IPS-20b (cell line): ENCODE data around the gene KRTAP4-8.
"Not testable (repeated sequence)": the region's sequence is repeated elsewhere in the genome, so short reads cannot be mapped to it uniquely, and the experiment has no call there.

Experiments used
- H3K27ac ChIP-seq: one replicate; pipeline ENCODE4 v1.5.1; 2013; ENCODE audit warnings: low read length
- H3K27me3 ChIP-seq: 2 replicates; pipeline ENCODE4 v1.6.1; 2013; ENCODE audit warnings: mild to moderate bottlenecking, low read length, inconsistent platforms; ENCODE audit not compliant: insufficient read depth
- H3K36me3 ChIP-seq: 2 replicates; pipeline ENCODE4 v1.6.1; 2013; ENCODE audit warnings: low read depth, mild to moderate bottlenecking, inconsistent platforms, low read length, moderate library complexity; ENCODE audit not compliant: insufficient read depth
- H3K4me1 ChIP-seq: 2 replicates; pipeline ENCODE4 v1.6.1; 2013; ENCODE audit warnings: mild to moderate bottlenecking, control low read depth, inconsistent platforms, low read length, moderate library complexity; ENCODE audit not compliant: insufficient read depth
- H3K4me3 ChIP-seq: 2 replicates; pipeline ENCODE4 v1.5.1; 2013; ENCODE audit warnings: mild to moderate bottlenecking, low read length, inconsistent platforms
- H3K9ac ChIP-seq: 2 replicates; pipeline ENCODE4 v1.6.1; 2013; ENCODE audit warnings: low read depth, mild to moderate bottlenecking, inconsistent platforms, low read length, moderate library complexity
- H3K9me3 ChIP-seq: 2 replicates; pipeline ENCODE4 v1.6.1; 2013; ENCODE audit warnings: mild to moderate bottlenecking, low read depth, low read length, inconsistent platforms; ENCODE audit not compliant: insufficient read depth

The KRTAP4-8 gene

GRCh38 chr17:41098042-41098441 lies at the start of gene KRTAP4-8:
Gene KRTAP4-8 (minus strand): TSS chr17:41098142. CDS start chr17:41098084, 58 bp downstream.
- Histone ChIP-seq H3K36me3 (no peaks in the 10 kb centered on the region), H3K27me3 (no peaks in the 10 kb centered on the region), H3K4me3 (no peak within 1 kb of the TSS), H3K9ac (no peak within 1 kb of the TSS), H3K4me1 (no peaks in the 10 kb centered on the region; the same call in 1 of the 2 replicates), H3K27ac (no peak within 1 kb of the TSS), H3K9me3 (peaks cover 3% of the 10 kb centered on the region; the same call in 1 of the 2 replicates)

GRCh38 chr17:41145261-41145660 lies 47.3 kb upstream of the KRTAP4-8 start:
- H3K4me1 ChIP-seq: no peaks in the 10 kb centered on the region
- H3K27me3 ChIP-seq: no peaks in the 10 kb centered on the region

GRCh38 chr17:41144846-41145245 lies 46.9 kb upstream of the KRTAP4-8 start:
- peaks cover 14% of the 10 kb centered on the region for H3K9me3 ChIP-seq
- no peak overlapping the region for H3K4me3 ChIP-seq
- H3K27ac ChIP-seq: no peak overlapping the region
- H3K4me1 ChIP-seq: no peaks in the 10 kb centered on the region
- H3K9ac ChIP-seq: no peak overlapping the region
- H3K27me3 ChIP-seq: no peaks in the 10 kb centered on the region
- no peaks in the 10 kb centered on the region for H3K36me3 ChIP-seq

More at GRCh38 chr17:41145261-41145660, 47.3 kb upstream of the KRTAP4-8 start:
- Histone ChIP-seq H3K9ac (no peak overlapping the region), H3K9me3 (peaks cover 14% of the 10 kb centered on the region), H3K4me3 (no peak overlapping the region), H3K36me3 (no peaks in the 10 kb centered on the region), H3K27ac (no peak overlapping the region)

GRCh38 chr17:41141361-41141760 lies 43.4 kb upstream of the KRTAP4-8 start:
- Histone ChIP-seq H3K4me3 (no peak overlapping the region), H3K4me1 (no peaks in the 10 kb centered on the region), H3K27me3 (no peaks in the 10 kb centered on the region), H3K9ac (no peak overlapping the region), H3K9me3 (peaks cover 18% of the 10 kb centered on the region), H3K27ac (no peak overlapping the region), H3K36me3 (no peaks in the 10 kb centered on the region)

- H3K36me3 ChIP-seq: no peaks in the 10 kb centered on the region
- no peak within 1 kb of the TSS for H3K27ac ChIP-seq
- no peak within 1 kb of the TSS for H3K4me3 ChIP-seq
- no peaks in the 10 kb centered on the region for H3K27me3 ChIP-seq
- H3K4me1 ChIP-seq: no peaks in the 10 kb centered on the region
- H3K9me3 ChIP-seq: peaks cover 18% of the 10 kb centered on the region
- H3K9ac ChIP-seq: no peak within 1 kb of the TSS
Observed at GRCh38 chr17:41140360-41141131, 42.6 kb upstream of the KRTAP4-8 start, which contains the start of gene KRTAP4-6. Gene KRTAP4-6 (minus strand): TSS chr17:41140544. CDS start chr17:41140487, 57 bp downstream.

GRCh38 chr17:41139865-41140264 lies 41.9 kb upstream of the KRTAP4-8 start:
- H3K9ac ChIP-seq, H3K27ac ChIP-seq, H3K36me3 ChIP-seq, H3K4me3 ChIP-seq, H3K27me3 ChIP-seq, H3K4me1 ChIP-seq: not testable (repeated sequence)
- H3K9me3 ChIP-seq: peaks cover 18% of the 10 kb centered on the region

GRCh38 chr17:41133880-41134735 lies 36.2 kb upstream of the KRTAP4-8 start:
- 0 out of 2 replicates have a peak, but pooled peaks cover under 1% of the 10 kb centered on the region for H3K9me3 ChIP-seq
- H3K4me3 ChIP-seq: no peak overlapping the region
- no peaks in the 10 kb centered on the region for H3K4me1 ChIP-seq
- H3K27me3 ChIP-seq: no peaks in the 10 kb centered on the region
- H3K9ac ChIP-seq: no peak overlapping the region
- H3K36me3 ChIP-seq: no peaks in the 10 kb centered on the region
- no peak overlapping the region for H3K27ac ChIP-seq

- no peaks in the 10 kb centered on the region for H3K27me3 ChIP-seq
- no peaks in the 10 kb centered on the region for H3K4me1 ChIP-seq
- no peaks in the 10 kb centered on the region for H3K9me3 ChIP-seq
- H3K9ac ChIP-seq: no peak overlapping the region
- no peaks in the 10 kb centered on the region for H3K36me3 ChIP-seq
- H3K27ac ChIP-seq: no peak overlapping the region
- no peak overlapping the region for H3K4me3 ChIP-seq
Observed at GRCh38 chr17:41131979-41132378, 34.0 kb upstream of the KRTAP4-8 start.

- H3K27ac ChIP-seq: no peak overlapping the region
- H3K27me3 ChIP-seq: no peaks in the 10 kb centered on the region
- no peak overlapping the region for H3K4me3 ChIP-seq
- H3K36me3 ChIP-seq: no peaks in the 10 kb centered on the region
- H3K9ac ChIP-seq: no peak overlapping the region
- H3K9me3 ChIP-seq: no peaks in the 10 kb centered on the region
- H3K4me1 ChIP-seq: no peaks in the 10 kb centered on the region
Observed at GRCh38 chr17:41127371-41127770, 29.4 kb upstream of the KRTAP4-8 start.

- H3K27me3 ChIP-seq: no peaks in the 10 kb centered on the region
- no peak overlapping the region for H3K4me3 ChIP-seq
- H3K27ac ChIP-seq: no peak overlapping the region
- H3K36me3 ChIP-seq: no peaks in the 10 kb centered on the region
- H3K9me3 ChIP-seq: no peaks in the 10 kb centered on the region
- no peak overlapping the region for H3K9ac ChIP-seq
- H3K4me1 ChIP-seq: no peaks in the 10 kb centered on the region
Observed at GRCh38 chr17:41126412-41126811, 28.5 kb upstream of the KRTAP4-8 start.

GRCh38 chr17:41125064-41125463 lies 27.1 kb upstream of the KRTAP4-8 start:
- H3K27me3 ChIP-seq: no peaks in the 10 kb centered on the region
- H3K4me3 ChIP-seq: no peak overlapping the region

More at GRCh38 chr17:41125064-41125463, 27.1 kb upstream of the KRTAP4-8 start:
- Histone ChIP-seq H3K9me3 (no peaks in the 10 kb centered on the region), H3K4me1 (no peaks in the 10 kb centered on the region), H3K36me3 (no peaks in the 10 kb centered on the region), H3K9ac (no peak overlapping the region), H3K27ac (no peak overlapping the region)
